NCI-H2081 (cell line): ENCODE measurements around the gene GRHL1.

Experiments
- DNase-seq, 2 experiments: peaks; one replicate each; lab custom pipeline; 2025; lab: John Stamatoyannopoulos, UW

The GRHL1 gene

GRCh38 chr2:9972621-9973479 lies 21.4 kb downstream of the GRHL1 start:
- DNase-seq, result no peak

- no peak for DNase-seq
Observed at GRCh38 chr2:9973690-9974089, 22.2 kb downstream of the GRHL1 start.

- DNase-seq, result no peak
Observed at GRCh38 chr2:9974343-9974742, 22.9 kb downstream of the GRHL1 start.

GRCh38 chr2:9975328-9975727 lies 23.8 kb downstream of the GRHL1 start:
- peak in 1 of 2 experiments; percentile 25 for DNase-seq

GRCh38 chr2:9975805-9976447 lies 24.4 kb downstream of the GRHL1 start:
- DNase-seq, result no peak

GRCh38 chr2:9979977-9980376 lies 28.5 kb downstream of the GRHL1 start:
- DNase-seq, result no peak

- DNase-seq, result no peak
Observed at GRCh38 chr2:9980520-9980919, 29.0 kb downstream of the GRHL1 start.

GRCh38 chr2:9981655-9982054 lies 30.2 kb downstream of the GRHL1 start:
- DNase-seq, result no peak

- no peak for DNase-seq
Observed at GRCh38 chr2:9982248-9982647, 30.8 kb downstream of the GRHL1 start.

- DNase-seq, result no peak
Observed at GRCh38 chr2:9982891-9983290, 31.4 kb downstream of the GRHL1 start.

- no peak for DNase-seq
Observed at GRCh38 chr2:9983401-9984216, 32.1 kb downstream of the GRHL1 start.

- peak; percentile 28 to 45 for DNase-seq
Observed at GRCh38 chr2:9984217-9984739, 32.8 kb downstream of the GRHL1 start.

- no peak for DNase-seq
Observed at GRCh38 chr2:9984871-9985480, 33.5 kb downstream of the GRHL1 start.

GRCh38 chr2:9985531-9986328 lies 34.2 kb downstream of the GRHL1 start:
- no peak for DNase-seq

GRCh38 chr2:9988320-9988719 lies 36.8 kb downstream of the GRHL1 start:
- DNase-seq, result no peak

GRCh38 chr2:9990736-9991135 lies 39.2 kb downstream of the GRHL1 start:
- peak; percentile 70 to 93 for DNase-seq

GRCh38 chr2:9991221-9991620 lies 39.7 kb downstream of the GRHL1 start:
- DNase-seq, result no peak

GRCh38 chr2:9991829-9992273 lies 40.4 kb downstream of the GRHL1 start:
- DNase-seq, result no peak

- DNase-seq, result no peak
Observed at GRCh38 chr2:9992427-9993187, 41.1 kb downstream of the GRHL1 start.

GRCh38 chr2:9993488-9994165 lies 42.1 kb downstream of the GRHL1 start:
- DNase-seq, result no peak
